GM19025 (cell line): ENCODE measurements around the gene SREBF1.

Source experiments
- ATAC-seq: cut with Tn5 transposase; IDR thresholded peaks from one replicate; pipeline ENCODE4 v1.9.1; 2021; ENCODE audit warnings: mild to moderate bottlenecking, low read depth, moderate library complexity; ENCODE audit not compliant: unreplicated experiment

Gene SREBF1

DNA sequence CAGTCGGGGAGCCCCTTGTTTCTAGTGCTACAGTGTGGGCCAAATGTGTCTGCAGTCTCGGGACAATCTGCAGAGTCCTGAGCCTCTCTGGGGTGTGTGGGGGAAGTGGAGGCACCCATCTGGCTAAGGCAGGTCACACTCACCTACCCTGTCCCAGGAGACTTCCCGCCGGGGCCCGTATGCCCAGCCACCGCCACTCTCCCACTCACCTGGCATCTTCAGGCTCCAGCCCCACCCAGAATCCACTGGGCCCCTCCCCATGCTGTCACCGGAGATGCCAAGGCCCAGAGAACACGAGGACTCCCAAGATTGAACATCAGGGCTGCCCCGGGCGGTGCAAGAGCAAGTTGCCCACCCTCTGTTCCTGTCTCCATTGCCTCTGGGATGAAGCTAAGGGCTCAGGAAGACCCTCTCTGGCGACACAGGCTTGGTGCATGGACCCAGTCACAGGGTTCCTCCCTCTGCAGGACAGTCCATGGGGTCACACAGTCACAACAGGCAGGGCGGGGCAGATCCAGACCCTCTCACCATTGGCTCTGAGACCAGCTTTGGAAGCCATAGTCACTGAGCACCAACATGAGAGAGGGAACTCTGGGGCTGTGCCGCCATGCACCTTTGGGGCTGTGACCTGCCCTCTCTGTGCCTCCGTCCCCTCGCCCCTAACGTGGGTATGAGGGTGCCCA is 38.1 kb downstream of the SREBF1 start:
- ATAC-seq, result no peak

DNA sequence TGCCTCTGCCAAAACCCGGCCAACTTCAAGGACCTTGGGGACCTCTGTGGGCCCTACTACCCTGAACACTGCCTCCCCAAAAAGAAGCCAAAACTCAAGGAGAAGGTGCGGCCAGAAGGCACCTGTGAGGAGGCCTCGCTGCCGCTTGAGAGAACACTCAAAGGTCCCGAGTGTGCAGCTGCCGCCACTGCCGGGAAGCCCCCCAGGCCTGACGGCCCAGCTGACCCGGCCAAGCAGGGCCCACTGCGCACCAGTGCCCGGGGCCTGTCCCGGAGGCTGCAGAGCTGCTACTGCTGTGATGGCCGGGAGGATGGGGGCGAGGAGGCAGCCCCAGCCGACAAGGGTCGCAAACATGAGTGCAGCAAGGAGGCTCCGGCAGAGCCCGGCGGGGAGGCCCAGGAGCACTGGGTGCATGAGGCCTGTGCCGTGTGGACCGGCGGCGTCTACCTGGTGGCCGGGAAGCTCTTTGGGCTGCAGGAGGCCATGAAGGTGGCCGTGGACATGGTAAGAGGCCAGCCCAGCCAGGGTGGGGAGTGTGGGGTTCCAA is 38.7 kb downstream of the SREBF1 start:
- ATAC-seq, result no peak

GRCh38 chr17:17797119-17797809 is 39.5 kb downstream of the SREBF1 start:
- no peak for ATAC-seq

GRCh38 chr17:17796787-17797061 is 40.1 kb downstream of the SREBF1 start:
- no peak for ATAC-seq

DNA sequence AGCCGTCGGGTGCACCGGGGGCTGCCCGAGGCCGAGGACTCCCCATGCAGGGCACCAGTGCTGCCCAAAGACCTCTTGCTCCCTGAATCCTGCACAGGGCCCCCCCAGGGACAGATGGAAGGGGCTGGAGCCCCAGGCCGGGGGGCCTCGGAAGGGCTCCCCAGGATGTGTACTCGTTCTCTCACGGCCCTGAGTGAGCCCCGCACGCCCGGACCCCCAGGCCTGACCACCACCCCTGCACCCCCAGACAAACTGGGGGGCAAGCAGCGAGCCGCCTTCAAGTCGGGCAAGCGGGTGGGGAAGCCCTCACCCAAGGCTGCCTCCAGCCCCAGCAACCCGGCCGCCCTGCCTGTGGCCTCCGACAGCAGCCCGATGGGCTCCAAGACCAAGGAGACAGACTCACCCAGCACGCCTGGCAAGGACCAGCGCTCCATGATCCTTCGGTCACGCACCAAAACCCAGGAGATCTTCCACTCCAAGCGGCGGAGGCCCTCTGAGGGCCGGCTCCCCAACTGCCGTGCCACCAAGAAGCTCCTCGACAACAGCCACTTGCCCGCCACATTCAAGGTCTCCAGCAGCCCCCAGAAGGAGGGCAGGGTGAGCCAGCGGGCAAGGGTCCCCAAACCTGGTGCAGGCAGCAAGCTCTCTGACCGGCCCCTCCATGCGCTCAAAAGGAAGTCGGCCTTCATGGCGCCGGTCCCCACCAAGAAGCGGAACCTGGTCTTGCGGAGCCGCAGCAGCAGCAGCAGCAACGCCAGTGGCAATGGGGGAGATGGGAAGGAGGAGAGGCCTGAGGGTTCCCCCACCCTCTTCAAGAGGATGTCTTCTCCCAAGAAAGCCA is 40.6 kb downstream of the SREBF1 start:
- ATAC-seq, result no peak

- ATAC-seq, result no peak
Measured at GRCh38 chr17:17795296-17795695, 41.5 kb downstream of the SREBF1 start.

- no peak for ATAC-seq
Measured at GRCh38 chr17:17794382-17794781, 42.4 kb downstream of the SREBF1 start.

DNA sequence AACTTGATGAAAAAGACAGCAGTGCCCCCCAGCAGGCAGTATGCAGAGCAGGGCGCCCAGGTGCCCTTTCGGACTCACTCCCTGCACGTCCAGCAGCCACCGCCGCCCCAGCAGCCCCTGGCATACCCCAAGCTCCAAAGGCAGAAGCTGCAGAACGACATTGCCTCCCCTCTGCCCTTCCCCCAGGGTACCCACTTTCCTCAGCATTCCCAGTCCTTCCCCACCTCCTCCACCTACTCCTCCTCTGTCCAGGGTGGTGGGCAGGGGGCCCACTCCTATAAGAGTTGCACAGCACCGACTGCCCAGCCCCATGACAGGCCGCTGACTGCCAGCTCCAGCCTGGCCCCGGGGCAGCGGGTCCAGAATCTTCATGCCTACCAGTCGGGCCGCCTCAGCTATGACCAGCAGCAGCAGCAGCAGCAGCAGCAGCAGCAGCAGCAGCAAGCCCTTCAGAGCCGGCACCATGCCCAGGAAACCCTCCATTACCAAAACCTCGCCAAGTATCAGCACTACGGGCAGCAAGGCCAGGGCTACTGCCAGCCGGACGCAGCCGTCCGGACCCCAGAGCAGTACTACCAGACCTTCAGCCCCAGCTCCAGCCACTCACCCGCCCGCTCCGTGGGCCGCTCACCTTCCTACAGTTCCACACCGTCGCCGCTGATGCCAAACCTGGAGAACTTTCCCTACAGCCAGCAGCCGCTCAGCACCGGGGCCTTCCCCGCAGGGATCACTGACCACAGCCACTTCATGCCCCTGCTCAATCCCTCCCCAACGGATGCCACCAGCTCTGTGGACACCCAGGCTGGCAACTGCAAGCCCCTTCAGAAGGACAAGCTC is 43.2 kb downstream of the SREBF1 start:
- no peak for ATAC-seq

GRCh38 chr17:17792551-17793377 is 44.0 kb downstream of the SREBF1 start:
- no peak for ATAC-seq

GRCh38 chr17:17792037-17792550 is 44.7 kb downstream of the SREBF1 start:
- no peak for ATAC-seq

GRCh38 chr17:17790637-17791464 is 45.9 kb downstream of the SREBF1 start:
- no peak for ATAC-seq

DNA sequence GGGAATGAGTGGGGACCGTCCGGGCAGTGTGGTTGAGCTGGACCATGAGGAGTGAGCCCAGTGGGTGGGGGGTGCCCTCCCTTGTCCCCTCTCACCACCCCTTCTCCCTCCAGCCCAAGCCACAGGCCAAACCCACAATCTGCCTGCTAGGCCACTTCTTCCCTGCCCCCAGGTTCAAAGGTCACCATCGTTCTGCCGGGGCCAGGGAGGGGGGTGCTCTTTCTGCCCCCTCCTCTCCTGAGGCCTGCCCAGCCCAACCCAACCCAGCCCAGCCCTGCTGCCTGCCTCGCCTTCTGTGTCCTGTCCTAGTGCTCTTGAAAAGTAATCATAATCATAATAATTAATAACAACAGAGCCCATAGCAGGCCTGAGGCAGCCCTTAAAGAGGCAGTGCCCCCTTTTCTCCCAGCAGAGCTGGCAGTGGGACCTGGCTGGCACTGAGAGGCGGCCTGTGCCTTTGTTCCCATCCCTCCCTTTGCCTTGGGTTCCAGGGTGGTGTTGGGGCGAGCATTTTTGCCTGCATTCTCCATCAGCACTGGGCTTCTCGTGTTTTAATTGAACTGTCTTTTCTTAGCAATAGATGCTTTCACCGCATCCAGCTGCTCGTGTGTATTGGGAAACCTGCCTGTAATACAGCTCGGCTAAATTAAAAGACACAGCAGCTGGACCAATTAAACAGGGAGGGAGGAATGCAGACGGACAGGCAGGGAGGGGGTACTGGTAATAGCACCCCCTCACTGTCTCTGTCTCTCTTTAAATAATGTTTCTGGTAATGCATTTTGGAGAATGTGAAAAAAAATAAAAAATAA is 46.8 kb downstream of the SREBF1 start:
- ATAC-seq, result no peak

GRCh38 chr17:17789410-17789809 is 47.4 kb downstream of the SREBF1 start:
- no peak for ATAC-seq

- no peak for ATAC-seq
Measured at GRCh38 chr17:17788967-17789366, 47.8 kb downstream of the SREBF1 start.

DNA sequence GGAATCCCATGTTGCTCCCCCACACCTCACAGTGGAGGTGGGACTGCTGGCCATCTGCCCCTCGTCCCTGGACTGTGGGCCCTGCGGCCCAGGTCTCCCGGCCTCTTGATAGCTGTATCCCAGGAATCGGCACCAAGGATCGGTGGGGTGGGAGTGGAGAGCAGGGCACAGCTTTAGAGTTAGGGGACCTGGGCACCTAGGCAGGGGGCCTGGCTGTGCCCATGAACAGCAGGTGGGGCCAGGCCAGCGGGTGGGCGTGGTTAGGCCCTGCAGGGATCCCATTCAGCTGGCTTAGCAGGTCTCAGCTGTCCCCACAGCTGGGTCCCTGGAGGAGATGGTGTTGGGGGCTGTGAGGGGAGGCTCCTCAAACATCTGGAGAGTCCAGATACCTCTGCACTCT is 49.2 kb downstream of the SREBF1 start:
- no peak for ATAC-seq

GRCh38 chr17:17786998-17787397 is 49.8 kb downstream of the SREBF1 start:
- no peak for ATAC-seq

DNA sequence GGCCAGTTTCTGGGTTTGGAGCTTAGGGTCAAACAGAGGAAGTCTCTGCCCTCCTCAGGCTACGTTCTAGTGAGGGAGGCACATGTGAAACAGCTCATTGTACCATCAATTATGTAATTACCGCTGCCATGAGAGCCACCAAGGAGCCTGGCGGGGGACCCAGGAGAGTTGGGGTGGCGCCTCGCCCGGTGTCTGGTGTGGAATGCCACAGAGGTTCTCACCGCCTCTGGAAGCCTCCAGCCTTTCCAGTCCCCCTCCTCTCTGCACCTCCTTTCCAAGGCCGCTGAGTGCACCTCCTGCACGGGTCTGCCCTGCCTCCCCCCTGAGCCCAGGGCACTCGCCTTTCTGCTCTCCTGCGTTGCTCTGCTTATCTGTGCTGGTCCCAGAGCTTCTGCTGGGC is 51.4 kb downstream of the SREBF1 start:
- ATAC-seq, result no peak
